HEK293T (cell line): ENCODE measurements around the gene DBP.

Experiments used
- CTCF ChIA-PET: fragments of 350-600 bp; formaldehyde crosslinking; extraction: SDS; loops from one replicate; lab custom pipeline; 2021; ENCODE audit warnings: antibody characterized with exemption, inconsistent platforms; lab: Yijun Ruan, JAX
- POLR2A ChIA-PET: fragments of 350-600 bp; formaldehyde crosslinking; extraction: SDS; loops from one replicate; lab custom pipeline; 2020; ENCODE audit warnings: antibody characterized with exemption, inconsistent platforms; lab: Yijun Ruan, JAX
- DNase-seq: peaks from one replicate; pipeline ENCODE4 v3.0.0; 2012; ENCODE audit warnings: mixed read lengths; ENCODE audit errors: extremely low spot score
- ARNT ChIP-seq: fragments of 450-650 bp; IDR thresholded peaks from 2 replicates; pipeline ENCODE4 v1.6.1; 2017; ENCODE audit warnings: mild to moderate bottlenecking
- BHLHE40 ChIP-seq: fragments of 450-650 bp; IDR thresholded peaks from 2 replicates; pipeline ENCODE4 v1.6.1; 2016; ENCODE audit warnings: mild to moderate bottlenecking, moderate library complexity, borderline replicate concordance
- CTBP1 ChIP-seq: fragments of 450-650 bp; IDR thresholded peaks from 2 replicates; pipeline ENCODE4 v1.6.1; 2016; ENCODE audit warnings: borderline replicate concordance
- ELF4 ChIP-seq: fragments of 450-650 bp; IDR thresholded peaks from 2 replicates; pipeline ENCODE4 v1.6.1; 2017; ENCODE audit warnings: antibody characterized with exemption
- FOXA1 ChIP-seq: fragments of 450-650 bp; IDR thresholded peaks from 2 replicates; pipeline ENCODE4 v1.6.1; 2016; ENCODE audit warnings: mild to moderate bottlenecking
- FOXK2 ChIP-seq: fragments of 450-650 bp; IDR thresholded peaks from 2 replicates; pipeline ENCODE4 v1.6.1; 2016; ENCODE audit warnings: mild to moderate bottlenecking
- FOXM1 ChIP-seq: fragments of 450-650 bp; IDR thresholded peaks from 2 replicates; pipeline ENCODE4 v1.6.1; 2017; ENCODE audit warnings: mild to moderate bottlenecking, borderline replicate concordance
- HDGF ChIP-seq: fragments of 450-650 bp; IDR thresholded peaks from 2 replicates; pipeline ENCODE4 v1.6.1; 2017; ENCODE audit warnings: antibody characterized with exemption, borderline replicate concordance
- L3MBTL2 ChIP-seq: fragments of 450-650 bp; conservative IDR thresholded peaks from 2 replicates; pipeline ENCODE4 v1.6.1; 2016; ENCODE audit warnings: mild to moderate bottlenecking
- LEF1 ChIP-seq: fragments of 450-650 bp; IDR thresholded peaks from 2 replicates; pipeline ENCODE4 v1.6.1; 2017; ENCODE audit warnings: mild to moderate bottlenecking, borderline replicate concordance
- NFRKB ChIP-seq: fragments of 450-650 bp; IDR thresholded peaks from 2 replicates; pipeline ENCODE4 v1.6.1; 2016; ENCODE audit warnings: mild to moderate bottlenecking, moderate library complexity
- PKNOX1 ChIP-seq: fragments of 450-650 bp; IDR thresholded peaks from 2 replicates; pipeline ENCODE4 v1.6.1; 2016
- SP1 ChIP-seq: fragments of 450-650 bp; IDR thresholded peaks from 2 replicates; pipeline ENCODE4 v1.6.1; 2017
- SUZ12 ChIP-seq: fragments of 450-650 bp; IDR thresholded peaks from 2 replicates; pipeline ENCODE4 v1.6.1; 2016; ENCODE audit warnings: mild to moderate bottlenecking
- TARDBP ChIP-seq: fragments of 450-650 bp; IDR thresholded peaks from 2 replicates; pipeline ENCODE4 v1.6.1; 2016
- ZNF384 ChIP-seq: fragments of 450-650 bp; IDR thresholded peaks from 2 replicates; pipeline ENCODE4 v1.6.1; 2016

DBP gene

DNA sequence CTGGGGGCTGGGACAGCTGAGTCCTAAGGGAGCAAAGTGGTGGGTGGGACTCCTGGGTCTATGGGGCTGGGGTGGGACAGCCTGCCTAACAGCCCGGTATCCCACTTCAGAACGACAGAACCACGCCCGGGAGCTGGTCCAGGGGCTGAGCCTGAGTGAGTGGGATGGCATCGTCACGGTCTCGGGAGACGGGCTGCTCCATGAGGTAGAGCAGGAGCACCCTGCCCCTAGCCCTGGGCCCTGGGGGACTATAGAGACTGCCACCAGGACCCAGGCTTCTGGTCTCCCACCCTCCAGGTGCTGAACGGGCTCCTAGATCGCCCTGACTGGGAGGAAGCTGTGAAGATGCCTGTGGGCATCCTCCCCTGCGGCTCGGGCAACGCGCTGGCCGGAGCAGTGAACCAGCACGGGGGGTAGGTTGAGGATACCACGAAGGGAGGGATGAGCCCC, 9.3 kb downstream of the DBP start:
- POLR2A ChIA-PET, result interaction anchor here (1.5 to 1.7 kb wide), 2 partner anchors 9 to 18 kb away, joined by 5 to 13 read pairs; partner anchors contain the start of genes CA11, RPL18 and SPHK2
- TF ChIP-seq FOXM1 (no peak), CTBP1 (no peak), L3MBTL2 (no peak), FOXK2 (no peak), BHLHE40 (no peak), LEF1 (no peak), NFRKB (no peak), PKNOX1 (no peak), ZNF384 (no peak), ARNT (no peak), TARDBP (no peak), HDGF (no peak), SP1 (no peak), SUZ12 (no peak), ELF4 (no peak), FOXA1 (no peak)
- DNase-seq, result no peak
- CTCF ChIA-PET, result no interaction called here

GRCh38 chr19:48627201-48627864, 9.8 kb downstream of the DBP start:
- ChIA-PET CTCF (no interaction called here), POLR2A (interaction anchor here (1.7 kb wide), 1 partner anchor 8 kb away, joined by 13 read pairs; the partner anchor contains the start of genes RPL18 and SPHK2)
- TF ChIP-seq SP1, result no peak
- no peak for TF ChIP-seq FOXK2
- no peak for TF ChIP-seq FOXM1
- no peak for TF ChIP-seq ZNF384
- no peak for TF ChIP-seq CTBP1
- no peak for TF ChIP-seq ELF4
- no peak for TF ChIP-seq LEF1
- TF ChIP-seq L3MBTL2, result no peak
- no peak for TF ChIP-seq BHLHE40
- TF ChIP-seq ARNT, result no peak
- no peak for TF ChIP-seq HDGF
- no peak for TF ChIP-seq NFRKB
- no peak for TF ChIP-seq SUZ12
- no peak for TF ChIP-seq TARDBP
- no peak for TF ChIP-seq FOXA1
- TF ChIP-seq PKNOX1, result no peak
- DNase-seq, result no peak

DNA sequence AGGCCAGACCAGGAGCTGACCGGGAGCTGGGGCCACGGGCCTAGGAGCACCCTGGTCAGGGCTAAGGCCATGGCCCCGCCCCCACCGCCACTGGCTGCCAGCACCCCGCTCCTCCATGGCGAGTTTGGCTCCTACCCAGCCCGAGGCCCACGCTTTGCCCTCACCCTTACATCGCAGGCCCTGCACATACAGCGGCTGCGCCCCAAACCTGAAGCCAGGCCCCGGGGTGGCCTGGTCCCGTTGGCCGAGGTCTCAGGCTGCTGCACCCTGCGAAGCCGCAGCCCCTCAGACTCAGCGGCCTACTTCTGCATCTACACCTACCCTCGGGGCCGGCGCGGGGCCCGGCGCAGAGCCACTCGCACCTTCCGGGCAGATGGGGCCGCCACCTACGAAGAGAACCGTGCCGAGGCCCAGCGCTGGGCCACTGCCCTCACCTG, 11.3 kb downstream of the DBP start:
- ChIA-PET POLR2A (no interaction called here), CTCF (interaction anchor here (0.6 kb wide), 1 partner anchor 17 kb away, joined by 3 read pairs; no protein-coding TSS in a partner anchor)
- no peak for DNase-seq
- no peak for TF ChIP-seq TARDBP
- TF ChIP-seq SUZ12, result no peak
- TF ChIP-seq FOXM1, result no peak
- no peak for TF ChIP-seq PKNOX1
- no peak for TF ChIP-seq ARNT
- TF ChIP-seq NFRKB, result no peak
- TF ChIP-seq BHLHE40, result no peak

GRCh38 chr19:48624791-48625723, 12.1 kb downstream of the DBP start:
- ChIA-PET POLR2A (interaction anchor here (3.1 kb wide), 1 partner anchor 9 kb away, joined by 21 read pairs; no protein-coding TSS in a partner anchor), CTCF (no interaction called here)
- TF ChIP-seq LEF1 (no peak), TARDBP (no peak), ARNT (no peak), CTBP1 (no peak), NFRKB (no peak), FOXK2 (no peak), BHLHE40 (no peak), PKNOX1 (no peak), SUZ12 (no peak), L3MBTL2 (no peak), FOXA1 (no peak), ELF4 (no peak), FOXM1 (no peak)
- no peak for DNase-seq
